HL-60 (cell line): ENCODE results near the gene DOCK1.

Source experiments
- REST ChIP-seq: IDR thresholded peaks from 2 replicates; pipeline ENCODE4 v1.6.1; 2012; ENCODE audit warnings: low read depth; ENCODE audit not compliant: insufficient replicate concordance
- TF ChIP-seq, protein P1 (sequence below): IDR thresholded peaks from one replicate; pipeline ENCODE4 v1.5.1; 2011; ENCODE audit warnings: low read length, control low read depth, inconsistent platforms; ENCODE audit not compliant: insufficient read depth

GRCh38 chr10:127447197-127447596, 542.0 kb downstream of the DOCK1 start:
- TF ChIP-seq, protein P1, sequence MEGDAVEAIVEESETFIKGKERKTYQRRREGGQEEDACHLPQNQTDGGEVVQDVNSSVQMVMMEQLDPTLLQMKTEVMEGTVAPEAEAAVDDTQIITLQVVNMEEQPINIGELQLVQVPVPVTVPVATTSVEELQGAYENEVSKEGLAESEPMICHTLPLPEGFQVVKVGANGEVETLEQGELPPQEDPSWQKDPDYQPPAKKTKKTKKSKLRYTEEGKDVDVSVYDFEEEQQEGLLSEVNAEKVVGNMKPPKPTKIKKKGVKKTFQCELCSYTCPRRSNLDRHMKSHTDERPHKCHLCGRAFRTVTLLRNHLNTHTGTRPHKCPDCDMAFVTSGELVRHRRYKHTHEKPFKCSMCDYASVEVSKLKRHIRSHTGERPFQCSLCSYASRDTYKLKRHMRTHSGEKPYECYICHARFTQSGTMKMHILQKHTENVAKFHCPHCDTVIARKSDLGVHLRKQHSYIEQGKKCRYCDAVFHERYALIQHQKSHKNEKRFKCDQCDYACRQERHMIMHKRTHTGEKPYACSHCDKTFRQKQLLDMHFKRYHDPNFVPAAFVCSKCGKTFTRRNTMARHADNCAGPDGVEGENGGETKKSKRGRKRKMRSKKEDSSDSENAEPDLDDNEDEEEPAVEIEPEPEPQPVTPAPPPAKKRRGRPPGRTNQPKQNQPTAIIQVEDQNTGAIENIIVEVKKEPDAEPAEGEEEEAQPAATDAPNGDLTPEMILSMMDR: no peak
- no peak for TF ChIP-seq REST
